Stimulated activated CD4-positive, alpha-beta T cell treated with anti-CD3 and anti-CD28 coated beads, Interleukin-4, amount 100 ng/mL, for 24 hours (primary cell): ENCODE measurements around the gene KRTAP12-2.

Experiments
- DNase-seq: peaks from one replicate; pipeline ENCODE4 v3.0.0-alpha.2; 2020

Gene KRTAP12-2

DNA sequence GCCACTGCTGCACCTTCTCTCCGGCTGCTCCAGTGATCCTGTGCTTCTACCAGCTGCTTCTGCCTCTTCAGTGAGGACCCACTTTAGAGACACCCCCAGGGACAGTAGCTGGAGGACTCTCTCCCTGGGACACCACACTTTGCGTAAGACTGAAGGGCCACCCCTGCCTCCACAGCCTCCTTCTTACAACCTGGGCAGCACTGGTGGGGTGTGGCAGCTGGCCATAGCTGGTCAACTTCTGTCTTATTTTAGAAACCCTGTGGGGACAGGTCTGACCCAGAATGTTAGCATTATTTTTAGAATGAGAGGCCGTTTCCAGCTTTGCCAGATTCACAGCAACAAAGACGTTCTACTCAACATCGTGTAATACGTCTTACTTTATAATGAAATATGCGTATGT is 41.0 kb downstream of the KRTAP12-2 start:
- DNase-seq, result no peak

DNA sequence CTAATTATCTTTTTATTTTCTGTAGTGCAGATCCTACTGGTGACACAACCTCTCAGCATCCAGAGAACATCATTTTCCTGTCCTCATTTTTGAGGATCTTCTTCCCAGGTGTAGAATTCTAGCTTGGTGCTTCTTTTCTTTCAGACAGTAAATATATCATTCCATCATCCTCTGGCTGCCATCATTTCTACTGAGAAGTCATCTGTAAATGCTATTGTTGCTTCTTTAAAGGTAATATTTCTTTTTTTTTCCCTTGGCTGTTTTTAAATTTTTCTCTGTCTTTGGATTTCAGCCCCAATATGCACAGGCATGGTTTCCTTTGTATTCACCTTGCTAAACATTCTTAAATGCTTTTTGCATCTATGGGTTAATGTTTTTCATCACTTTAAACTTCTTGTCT is 43.2 kb downstream of the KRTAP12-2 start:
- no peak for DNase-seq

DNA sequence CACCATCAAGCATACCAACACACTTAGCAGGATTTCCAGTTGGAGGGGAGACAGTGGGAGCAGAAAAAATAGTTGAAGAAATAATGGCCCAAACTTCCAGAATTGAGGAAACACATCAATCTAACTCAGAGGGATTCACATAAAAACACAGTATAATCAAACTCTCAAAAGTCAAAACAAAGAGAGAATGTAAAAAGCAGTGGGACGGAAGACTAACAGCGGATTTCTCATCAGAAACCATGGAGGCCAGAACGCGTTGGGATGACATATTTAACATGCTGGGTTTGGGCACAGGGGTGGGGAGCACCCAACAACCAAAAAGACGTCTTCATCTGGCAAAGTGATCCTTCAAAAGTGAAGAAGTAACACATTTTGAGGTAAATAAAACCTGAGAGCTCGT is 46.8 kb downstream of the KRTAP12-2 start:
- DNase-seq, result no peak

DNA sequence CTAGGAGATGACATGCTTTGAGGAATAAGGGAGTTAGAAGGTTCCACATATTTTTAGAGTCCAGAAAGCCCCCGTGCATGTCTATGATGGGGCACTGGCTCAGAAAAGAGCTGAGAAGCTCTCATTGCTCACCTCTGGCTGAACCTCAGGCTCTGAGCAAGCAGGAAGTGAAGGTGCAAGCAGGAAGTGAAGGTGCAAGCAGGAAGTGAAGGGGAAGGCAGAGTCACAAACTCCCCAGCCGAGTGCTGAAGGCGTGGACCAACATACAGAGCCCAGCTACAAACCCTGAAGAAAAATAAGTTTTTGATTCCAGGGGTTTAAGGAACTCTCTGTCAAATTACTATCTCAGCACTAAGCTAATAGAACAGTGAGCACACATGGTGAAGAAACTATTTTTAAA is 47.8 kb downstream of the KRTAP12-2 start:
- peak; percentile 67 for DNase-seq

DNA sequence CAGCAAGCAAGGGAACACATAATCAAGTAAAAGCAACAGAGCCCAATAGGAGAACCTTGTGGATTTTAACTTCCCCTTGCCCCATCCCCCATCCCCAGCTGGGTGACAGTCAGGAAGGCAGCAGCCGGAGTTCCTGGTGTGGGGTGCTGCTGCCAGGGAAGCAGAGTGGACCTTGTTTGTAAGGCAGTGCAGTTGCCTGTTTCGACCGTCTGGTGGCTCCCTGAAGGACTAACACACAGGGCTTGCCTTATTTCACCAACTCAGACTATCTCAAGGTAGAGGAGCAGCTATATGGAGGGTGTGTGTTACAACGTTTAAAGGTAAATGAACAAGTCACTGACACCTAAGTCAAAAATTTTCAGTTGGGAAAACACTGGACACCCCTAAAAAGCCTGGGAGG is 48.2 kb downstream of the KRTAP12-2 start:
- no peak for DNase-seq

DNA sequence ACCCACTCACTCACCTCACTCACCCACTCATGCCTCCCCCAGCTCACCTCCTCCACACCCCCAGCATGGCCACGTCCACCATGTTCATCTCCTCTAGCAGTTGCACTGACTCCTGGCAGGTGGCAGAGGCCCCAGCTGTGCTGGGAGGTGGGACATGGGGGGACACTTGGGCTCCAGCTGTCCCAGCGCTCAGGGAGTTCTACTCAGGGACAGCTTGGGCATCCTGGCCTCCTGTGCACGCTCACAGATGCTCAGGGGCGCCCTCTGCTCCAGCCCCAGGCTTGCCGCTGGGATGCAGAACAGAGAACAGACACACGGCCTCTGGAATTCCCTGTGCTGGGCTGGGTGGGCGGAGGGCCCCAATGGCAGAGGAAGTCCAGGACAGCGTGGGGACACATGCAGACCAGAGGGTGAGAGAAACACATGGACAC is 49.6 kb downstream of the KRTAP12-2 start:
- DNase-seq, result no peak

DNA sequence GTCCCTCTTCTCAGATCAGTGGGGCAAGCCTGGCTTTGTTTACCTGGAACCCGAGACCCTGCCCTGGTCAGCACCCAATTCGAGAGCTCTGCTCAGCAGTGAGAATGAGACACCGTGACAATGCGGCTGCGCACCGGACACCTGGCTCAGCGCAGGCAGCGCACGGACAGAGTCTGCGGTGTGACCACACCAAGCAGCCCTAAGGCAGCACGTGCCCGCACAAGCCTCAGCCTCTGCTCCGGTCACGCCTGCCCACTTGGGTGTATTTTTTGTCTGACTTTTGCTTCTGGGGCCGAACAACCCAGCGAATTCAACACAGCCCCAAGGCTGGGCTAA is 50.2 kb downstream of the KRTAP12-2 start:
- no peak for DNase-seq
